HG03520 (cell line): ENCODE data around the gene OTUB2.

Source experiments
- ATAC-seq: cut with Tn5 transposase; IDR thresholded peaks from one replicate; pipeline ENCODE4 v1.9.1; 2021; ENCODE audit warnings: mild to moderate bottlenecking, moderate library complexity; ENCODE audit not compliant: unreplicated experiment

OTUB2 gene

GRCh38 chr14:94093418-94093817, 67.3 kb downstream of the OTUB2 start:
- ATAC-seq = no peak

- ATAC-seq = no peak
Measured at GRCh38 chr14:94097091-94097490, 71.0 kb downstream of the OTUB2 start.
